ENCODE measurements around the gene GPHB5.
"Not testable (repeated sequence)": the region's sequence is repeated elsewhere in the genome, so short reads cannot be mapped to it uniquely, and the experiment has no call there.

Gene GPHB5

DNA sequence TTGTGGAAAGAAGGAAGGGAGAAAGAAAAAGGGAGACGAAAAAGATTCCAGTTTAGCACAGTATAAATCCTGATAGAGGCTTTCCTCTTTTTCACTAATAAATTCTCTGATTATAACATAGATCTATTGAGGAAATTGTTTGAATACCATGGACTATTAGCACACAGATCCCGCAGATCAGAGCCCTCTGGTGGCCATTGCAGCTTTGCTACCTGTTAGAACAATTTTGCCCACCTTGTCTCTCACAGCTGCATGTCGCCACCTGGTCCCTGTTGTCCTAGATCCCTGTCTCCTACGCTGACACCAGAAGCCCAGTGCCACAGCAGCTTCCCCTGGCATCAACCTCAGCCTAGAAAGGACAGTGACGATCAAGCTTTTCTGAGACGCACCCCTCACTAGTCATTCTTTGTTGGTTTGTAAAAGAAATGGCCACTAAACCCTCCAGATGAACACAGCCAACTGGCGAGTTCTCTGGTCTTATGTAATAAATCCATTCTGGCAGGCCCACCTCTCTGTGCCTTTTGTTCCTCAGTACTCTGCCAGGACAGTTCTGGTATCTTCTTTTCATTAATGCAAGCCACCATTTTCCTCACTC is 9.9 kb downstream of the GPHB5 start:
- TF ChIP-seq, protein P1, sequence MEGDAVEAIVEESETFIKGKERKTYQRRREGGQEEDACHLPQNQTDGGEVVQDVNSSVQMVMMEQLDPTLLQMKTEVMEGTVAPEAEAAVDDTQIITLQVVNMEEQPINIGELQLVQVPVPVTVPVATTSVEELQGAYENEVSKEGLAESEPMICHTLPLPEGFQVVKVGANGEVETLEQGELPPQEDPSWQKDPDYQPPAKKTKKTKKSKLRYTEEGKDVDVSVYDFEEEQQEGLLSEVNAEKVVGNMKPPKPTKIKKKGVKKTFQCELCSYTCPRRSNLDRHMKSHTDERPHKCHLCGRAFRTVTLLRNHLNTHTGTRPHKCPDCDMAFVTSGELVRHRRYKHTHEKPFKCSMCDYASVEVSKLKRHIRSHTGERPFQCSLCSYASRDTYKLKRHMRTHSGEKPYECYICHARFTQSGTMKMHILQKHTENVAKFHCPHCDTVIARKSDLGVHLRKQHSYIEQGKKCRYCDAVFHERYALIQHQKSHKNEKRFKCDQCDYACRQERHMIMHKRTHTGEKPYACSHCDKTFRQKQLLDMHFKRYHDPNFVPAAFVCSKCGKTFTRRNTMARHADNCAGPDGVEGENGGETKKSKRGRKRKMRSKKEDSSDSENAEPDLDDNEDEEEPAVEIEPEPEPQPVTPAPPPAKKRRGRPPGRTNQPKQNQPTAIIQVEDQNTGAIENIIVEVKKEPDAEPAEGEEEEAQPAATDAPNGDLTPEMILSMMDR (IDR thresholded peaks at IDR 0.05; ENCODE audit: insufficient read depth, low read depth, low read length, missing control alignments), result peak; percentile 58
- DNase-seq (ENCODE audit: low read depth), result peak; percentile 55
- no peak overlapping the region for H3K4me3 ChIP-seq (ENCODE audit: low read depth, low read length)

DNA sequence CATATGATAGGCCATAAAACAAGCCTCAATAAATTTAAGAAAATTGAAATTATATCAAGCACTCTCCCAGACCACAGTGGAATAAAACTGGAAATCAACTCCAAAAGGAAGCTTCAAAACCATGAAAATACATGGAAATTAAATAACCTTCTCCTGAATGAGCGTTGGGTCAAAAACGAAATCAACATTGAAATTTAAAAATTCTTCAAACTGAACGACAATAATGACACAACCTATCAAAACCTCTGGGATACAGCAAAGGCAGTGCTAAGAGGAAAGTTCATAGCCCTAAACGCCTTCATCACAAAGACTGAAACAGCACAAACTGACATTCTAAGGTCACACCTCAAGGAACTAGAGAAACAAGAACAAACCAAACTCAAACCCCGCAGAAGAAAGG is 14.3 kb downstream of the GPHB5 start:
- not testable (repeated sequence) for H3K4me3 ChIP-seq (ENCODE audit: low read depth, low read length); DNase-seq (ENCODE audit: low read depth)

DNA sequence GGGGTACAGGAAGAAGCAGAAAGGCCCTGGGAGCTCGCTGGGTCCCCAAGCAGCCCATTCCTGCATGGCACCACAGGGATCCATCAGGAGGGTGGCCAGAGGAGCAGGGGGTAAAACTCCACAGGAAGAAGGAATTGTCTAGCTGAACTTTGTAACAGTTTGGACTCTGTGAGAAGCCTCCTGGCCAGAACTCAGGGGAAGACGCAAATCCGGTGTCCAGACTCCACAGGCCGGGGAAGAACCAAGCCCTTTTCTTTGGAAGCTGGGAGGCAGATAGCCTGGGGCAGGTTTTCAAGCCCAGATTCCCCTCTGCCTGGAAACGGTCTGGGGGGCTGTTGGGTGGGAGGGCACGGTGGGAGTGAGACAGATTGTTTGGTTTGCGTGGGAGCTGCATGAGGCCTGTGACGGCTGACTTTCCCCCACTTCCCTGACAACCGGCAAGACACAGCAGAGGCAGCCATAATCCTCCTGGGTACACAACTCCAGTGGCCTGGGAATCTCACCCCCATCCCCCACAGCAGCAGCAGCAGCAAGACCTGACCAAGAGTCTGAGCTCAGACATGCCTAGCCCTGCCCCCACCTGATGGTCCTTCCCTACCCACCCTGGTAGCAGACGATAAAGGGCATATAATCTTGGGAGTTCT is 16.7 kb downstream of the GPHB5 start:
- DNase-seq (ENCODE audit: low read depth), result no peak
- TF ChIP-seq, protein P1 (IDR thresholded peaks at IDR 0.05; ENCODE audit: insufficient read depth, low read depth, low read length, missing control alignments), result no peak
- no peak overlapping the region for H3K4me3 ChIP-seq (ENCODE audit: low read depth, low read length)

DNA sequence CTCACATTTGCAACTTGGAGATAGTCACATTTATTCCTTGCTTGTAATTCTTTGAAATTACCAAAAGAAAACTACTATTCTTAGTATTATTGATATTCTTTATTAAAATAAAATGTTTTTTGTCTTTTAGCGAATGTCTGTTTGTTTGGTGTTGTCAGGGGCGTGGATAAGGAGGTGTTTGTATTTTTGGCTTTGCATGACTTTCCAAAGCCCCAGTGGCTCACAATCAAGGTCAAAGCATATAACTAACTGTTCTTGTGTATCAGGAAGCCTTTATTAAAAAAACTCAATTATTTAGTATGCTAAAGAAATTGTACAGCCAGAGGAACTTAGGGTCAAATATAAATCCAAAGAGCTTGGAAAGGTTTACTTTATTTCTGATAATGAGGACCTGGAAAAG is 17.9 kb downstream of the GPHB5 start:
- TF ChIP-seq, protein P1 (IDR thresholded peaks at IDR 0.05; ENCODE audit: insufficient read depth, low read depth, low read length, missing control alignments), result no peak
- no peak overlapping the region for H3K4me3 ChIP-seq (ENCODE audit: low read depth, low read length)
- DNase-seq (ENCODE audit: low read depth), result no peak

DNA sequence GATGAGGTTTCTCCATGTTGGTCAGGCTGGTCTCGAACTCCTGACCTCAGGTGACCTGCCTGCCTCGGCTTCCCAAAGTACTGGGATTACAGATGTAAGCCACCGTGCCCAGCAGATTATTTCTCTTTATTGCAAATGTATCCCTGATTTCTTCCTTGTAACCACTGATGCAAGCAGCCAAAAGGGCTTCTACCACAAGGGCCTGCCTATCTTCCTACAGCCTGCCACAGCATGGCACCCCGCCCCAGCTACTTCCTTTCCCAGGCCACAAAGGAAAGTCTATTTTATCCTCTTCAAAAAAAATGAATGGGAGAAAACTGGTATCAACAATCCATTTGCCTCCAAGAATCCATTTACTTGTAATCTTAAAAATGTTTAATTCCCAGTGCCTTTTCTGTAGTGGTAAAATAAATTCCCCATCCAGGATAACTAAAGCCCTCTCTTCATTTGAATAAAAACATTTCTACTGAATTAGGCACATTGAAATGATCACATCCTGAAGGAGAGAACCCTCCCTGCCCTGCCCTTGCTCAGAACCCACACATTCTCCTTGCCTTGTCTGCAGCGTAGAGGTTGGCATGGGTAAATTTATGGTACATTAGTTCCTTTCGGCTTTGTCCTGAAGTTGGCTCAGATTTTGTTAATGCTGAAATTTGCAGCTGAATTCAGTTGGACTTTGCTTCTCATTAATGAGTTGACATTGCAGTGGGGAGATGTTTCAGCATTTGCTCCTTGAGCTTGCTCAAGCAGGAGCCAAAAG is 19.2 kb downstream of the GPHB5 start:
- no peak for DNase-seq (ENCODE audit: low read depth)
- TF ChIP-seq, protein P1 (IDR thresholded peaks at IDR 0.05; ENCODE audit: insufficient read depth, low read depth, low read length, missing control alignments), result no peak
- H3K4me3 ChIP-seq (ENCODE audit: low read depth, low read length), result no peak overlapping the region

DNA sequence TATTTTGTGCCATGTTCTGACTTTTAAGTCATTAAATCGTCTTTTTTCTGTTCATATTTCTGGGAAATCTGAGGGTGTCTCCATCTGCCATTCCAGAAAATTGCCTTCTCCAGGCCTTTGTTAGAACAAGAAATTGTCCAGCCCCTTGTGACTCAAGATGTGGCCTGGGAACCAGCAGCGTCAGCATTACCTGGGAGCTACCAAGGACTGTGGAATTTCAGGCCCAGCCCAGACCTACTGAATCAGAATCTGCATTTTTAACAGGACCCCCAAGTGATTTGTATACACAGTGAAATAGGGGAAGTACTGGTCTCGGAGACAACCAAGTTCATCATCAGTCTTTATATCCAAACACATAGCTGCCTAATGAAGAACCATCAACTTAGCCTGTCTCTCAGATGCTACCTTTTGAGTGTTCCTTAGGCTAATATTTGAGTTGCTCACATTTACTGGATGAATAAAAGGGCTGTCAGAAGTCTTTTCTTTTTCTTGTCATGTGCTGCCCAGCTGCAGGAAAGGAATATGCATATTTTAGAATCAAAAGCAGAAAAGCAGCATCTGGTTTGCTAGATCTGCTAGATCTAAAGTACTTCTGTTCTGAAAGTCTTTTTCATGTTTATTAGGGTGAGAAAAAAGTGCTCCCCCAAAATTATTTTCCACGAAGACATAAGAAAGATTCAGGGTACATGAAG is 21.2 kb downstream of the GPHB5 start:
- DNase-seq (ENCODE audit: low read depth), result no peak
- no peak overlapping the region for H3K4me3 ChIP-seq (ENCODE audit: low read depth, low read length)
- TF ChIP-seq, protein P1 (IDR thresholded peaks at IDR 0.05; ENCODE audit: insufficient read depth, low read depth, low read length, missing control alignments), result no peak

DNA sequence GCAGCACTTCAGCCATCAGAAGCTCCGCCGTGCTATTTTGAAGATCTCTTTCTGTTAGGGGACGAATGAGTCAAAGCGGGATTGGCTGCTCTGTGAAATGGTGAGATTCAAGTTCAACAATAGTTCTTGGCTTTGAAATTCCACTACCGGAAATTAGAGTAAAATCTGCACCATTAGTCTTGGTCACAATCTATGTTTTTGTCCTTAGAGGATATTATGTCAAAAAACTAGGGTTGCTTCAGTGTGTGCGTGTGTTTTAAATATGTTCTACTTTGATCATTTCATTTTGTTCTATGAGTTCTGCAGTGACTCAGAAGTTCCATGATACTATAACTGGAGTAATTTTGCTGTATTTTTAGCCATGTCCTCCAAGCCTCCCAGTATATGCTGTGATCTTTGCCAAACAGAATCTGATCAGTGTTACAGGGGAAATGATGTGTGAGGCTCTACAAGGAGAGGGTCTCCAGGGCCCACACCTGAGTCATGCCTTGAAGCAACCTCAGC is 22.6 kb downstream of the GPHB5 start:
- TF ChIP-seq, protein P1 (IDR thresholded peaks at IDR 0.05; ENCODE audit: insufficient read depth, low read depth, low read length, missing control alignments), result no peak
- peak overlapping the region; percentile 49 for H3K4me3 ChIP-seq (ENCODE audit: low read depth, low read length)
- DNase-seq (ENCODE audit: low read depth), result peak; percentile 86
